GM23248 (cell line): ENCODE results near the gene CAMK2B.

ENCODE experiments used
- EZH2 ChIP-seq: fragments of 200-600 bp; sonication (generic); IDR thresholded peaks from 2 replicates; pipeline ENCODE4 v1.6.1; 2018; ENCODE audit warnings: antibody characterized with exemption, mild to moderate bottlenecking; ENCODE audit not compliant: insufficient read depth, poor library complexity, severe bottlenecking
- EZH2phosphoT487 ChIP-seq: fragments of 200-600 bp; sonication (generic); IDR thresholded peaks from 2 replicates; pipeline ENCODE4 v1.6.1; 2018; ENCODE audit warnings: antibody characterized with exemption, moderate library complexity, mild to moderate bottlenecking, low read depth; ENCODE audit not compliant: insufficient read depth

DNA sequence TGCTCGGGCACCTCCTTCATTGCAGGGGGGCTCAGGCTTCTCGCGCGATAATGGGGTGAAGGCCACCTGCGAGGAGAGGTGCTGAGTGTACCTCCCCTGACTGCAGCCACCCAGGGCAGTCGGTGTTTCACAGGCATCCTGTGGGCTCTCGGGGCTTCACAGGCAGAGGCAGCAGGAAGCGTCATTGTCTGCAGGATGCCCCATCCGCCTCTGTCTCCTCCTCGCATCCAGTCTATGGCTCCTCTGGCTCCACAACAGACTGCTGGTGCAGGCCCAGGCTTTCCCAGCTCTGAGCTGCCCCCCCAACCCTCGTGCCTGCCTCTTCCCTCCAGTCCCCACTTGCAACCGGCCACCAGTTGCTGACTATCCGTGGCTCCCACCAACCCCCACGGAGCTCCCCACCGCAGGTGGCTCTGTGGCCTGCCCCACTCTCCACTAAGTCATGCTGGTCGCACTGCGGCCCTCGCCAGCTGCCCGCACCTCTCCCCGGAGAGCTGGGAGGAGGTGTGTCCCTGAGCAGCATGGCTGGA is 36.5 kb downstream of the CAMK2B start:
- no peak for TF ChIP-seq EZH2phosphoT487
- TF ChIP-seq EZH2, result no peak
